GM12892 (cell line): ENCODE data around the gene DSCAML1.

Experiments used
- DNase-seq: peaks from one replicate; pipeline ENCODE4 v3.0.0; 2011; ENCODE audit not compliant: insufficient read length
- FAIRE-seq: peaks from 2 replicates; lab custom pipeline; 2011; peaks lifted over from hg19 to GRCh38; lab: Jason Lieb, UNC
- POLR2A ChIP-seq: IDR thresholded peaks from 2 replicates; pipeline ENCODE4 v1.6.1; 2011; ENCODE audit warnings: low read depth, low read length, control low read depth
- POLR2AphosphoS5 ChIP-seq: IDR thresholded peaks from 2 replicates; pipeline ENCODE4 v1.6.1; 2011; ENCODE audit warnings: low read depth, low read length, control low read depth
- TAF1 ChIP-seq: IDR thresholded peaks from 2 replicates; pipeline ENCODE4 v1.6.1; 2011; ENCODE audit warnings: low read depth, mild to moderate bottlenecking, control low read depth, low read length, borderline replicate concordance

DSCAML1 gene

GRCh38 chr11:117601006-117601708, 195.9 kb downstream of the DSCAML1 start:
- TF ChIP-seq POLR2A (no peak), TAF1 (no peak), POLR2AphosphoS5 (no peak)
- no peak for DNase-seq

GRCh38 chr11:117600234-117600783, 196.7 kb downstream of the DSCAML1 start:
- no peak for FAIRE-seq
- TF ChIP-seq POLR2AphosphoS5 (no peak), TAF1 (no peak), POLR2A (no peak)
- DNase-seq, result no peak

More at GRCh38 chr11:117601006-117601708, 195.9 kb downstream of the DSCAML1 start:
- no peak for FAIRE-seq

- DNase-seq (no peak), FAIRE-seq (no peak)
- TF ChIP-seq TAF1, result no peak
These were observed 199.9 kb downstream of the DSCAML1 start for GRCh38 chr11:117597071-117597470.

- DNase-seq (no peak), FAIRE-seq (no peak)
- TF ChIP-seq POLR2AphosphoS5 (no peak), TAF1 (no peak), POLR2A (no peak)
These were observed 201.6 kb downstream of the DSCAML1 start for GRCh38 chr11:117595440-117595839.

- FAIRE-seq, result no peak
- DNase-seq, result no peak
- TF ChIP-seq POLR2AphosphoS5, result no peak
- TF ChIP-seq TAF1, result no peak
- no peak for TF ChIP-seq POLR2A
These were observed 202.3 kb downstream of the DSCAML1 start for GRCh38 chr11:117594721-117595120.

GRCh38 chr11:117593065-117593464, 204.0 kb downstream of the DSCAML1 start:
- FAIRE-seq, result no peak
- no peak for DNase-seq
- no peak for TF ChIP-seq POLR2A
- TF ChIP-seq POLR2AphosphoS5, result no peak
- no peak for TF ChIP-seq TAF1

- FAIRE-seq, result no peak
- TF ChIP-seq POLR2AphosphoS5, result no peak
These were observed 205.5 kb downstream of the DSCAML1 start for GRCh38 chr11:117591316-117592039.

GRCh38 chr11:117589063-117589462, 208.0 kb downstream of the DSCAML1 start:
- FAIRE-seq (no peak), DNase-seq (no peak)
- TF ChIP-seq TAF1, result no peak
- TF ChIP-seq POLR2AphosphoS5, result no peak
- no peak for TF ChIP-seq POLR2A

More at GRCh38 chr11:117591316-117592039, 205.5 kb downstream of the DSCAML1 start:
- no peak for DNase-seq

- no peak for TF ChIP-seq POLR2AphosphoS5
- TF ChIP-seq TAF1, result no peak
- TF ChIP-seq POLR2A, result no peak
- DNase-seq (no peak), FAIRE-seq (no peak)
These were observed 208.7 kb downstream of the DSCAML1 start for GRCh38 chr11:117588166-117588810.

GRCh38 chr11:117587416-117587815, 209.6 kb downstream of the DSCAML1 start:
- TF ChIP-seq POLR2AphosphoS5 (no peak), POLR2A (no peak), TAF1 (no peak)
- FAIRE-seq (no peak), DNase-seq (no peak)

GRCh38 chr11:117586392-117586791, 210.6 kb downstream of the DSCAML1 start:
- no peak for FAIRE-seq

GRCh38 chr11:117585631-117586030, 211.4 kb downstream of the DSCAML1 start:
- FAIRE-seq (no peak), DNase-seq (no peak)
- TF ChIP-seq POLR2AphosphoS5 (no peak), POLR2A (no peak), TAF1 (no peak)

More at GRCh38 chr11:117586392-117586791, 210.6 kb downstream of the DSCAML1 start:
- DNase-seq, result no peak
- TF ChIP-seq POLR2A, result no peak
- no peak for TF ChIP-seq TAF1
- TF ChIP-seq POLR2AphosphoS5, result no peak
